NCI-H2171 (cell line): ENCODE measurements around the gene CHD9.
A peak's percentile ranks its signal among the peaks of the same experiment; 100 is the strongest.
"Not testable (repeated sequence)": the region's sequence is repeated elsewhere in the genome, so short reads cannot be mapped to it uniquely, and the experiment has no call there.

Experiments
- DNase-seq: peaks from one replicate; lab custom pipeline; 2025; lab: John Stamatoyannopoulos, UW

Gene CHD9

DNA sequence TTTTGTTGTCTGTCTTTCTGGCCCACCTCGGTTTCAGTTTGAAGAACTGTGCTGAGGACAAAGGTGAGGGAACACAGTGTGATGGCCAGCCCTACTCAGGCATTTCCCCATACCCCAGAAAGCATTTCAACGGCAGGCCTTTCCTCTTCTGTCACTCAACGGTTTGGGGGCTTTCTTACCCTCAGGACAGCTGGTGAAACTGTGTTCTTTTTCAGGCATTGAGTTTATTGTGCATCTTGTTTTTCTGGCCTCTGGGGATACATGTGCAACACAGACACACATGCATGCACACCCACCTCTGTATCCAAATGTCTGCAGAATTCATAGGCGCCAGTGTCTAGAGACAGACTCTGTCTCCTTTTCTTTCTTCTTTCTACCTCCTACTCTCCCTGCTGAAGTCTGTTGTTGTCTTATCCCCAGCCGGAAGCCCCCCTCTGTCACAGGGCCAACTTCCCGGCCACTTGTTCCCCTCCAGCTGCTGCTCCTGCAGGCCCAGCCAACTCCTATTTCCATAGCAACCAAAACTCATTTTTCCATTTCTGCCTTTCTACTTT is 17.0 kb downstream of the CHD9 start:
- peak; percentile 75 for DNase-seq

- no peak for DNase-seq
These were observed 18.2 kb downstream of the CHD9 start for GRCh38 chr16:53073022-53073421.

DNA sequence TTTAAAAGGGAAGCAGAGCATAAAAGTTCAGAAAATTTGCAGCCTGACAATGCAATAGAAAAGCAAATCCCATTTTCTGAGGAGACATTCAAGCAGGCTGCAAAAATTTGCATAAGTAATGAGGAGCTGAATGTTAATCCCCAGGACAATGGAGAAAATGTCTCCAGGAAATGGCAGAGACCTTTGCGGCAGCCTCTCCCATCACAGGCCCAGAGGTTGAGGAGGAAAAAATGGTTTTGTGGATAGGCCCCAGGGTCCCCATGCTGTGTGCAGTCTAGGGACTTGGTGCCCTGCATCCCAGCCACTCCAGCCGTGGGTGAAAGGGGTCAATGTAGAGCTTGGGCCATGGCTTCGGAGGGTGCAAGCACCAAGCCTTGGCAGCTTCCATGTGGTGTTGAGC is 19.5 kb downstream of the CHD9 start:
- not testable (repeated sequence) for DNase-seq

- not testable (repeated sequence) for DNase-seq
These were observed 20.7 kb downstream of the CHD9 start for GRCh38 chr16:53075461-53075860.

GRCh38 chr16:53078247-53078646 is 23.5 kb downstream of the CHD9 start:
- DNase-seq, result no peak

DNA sequence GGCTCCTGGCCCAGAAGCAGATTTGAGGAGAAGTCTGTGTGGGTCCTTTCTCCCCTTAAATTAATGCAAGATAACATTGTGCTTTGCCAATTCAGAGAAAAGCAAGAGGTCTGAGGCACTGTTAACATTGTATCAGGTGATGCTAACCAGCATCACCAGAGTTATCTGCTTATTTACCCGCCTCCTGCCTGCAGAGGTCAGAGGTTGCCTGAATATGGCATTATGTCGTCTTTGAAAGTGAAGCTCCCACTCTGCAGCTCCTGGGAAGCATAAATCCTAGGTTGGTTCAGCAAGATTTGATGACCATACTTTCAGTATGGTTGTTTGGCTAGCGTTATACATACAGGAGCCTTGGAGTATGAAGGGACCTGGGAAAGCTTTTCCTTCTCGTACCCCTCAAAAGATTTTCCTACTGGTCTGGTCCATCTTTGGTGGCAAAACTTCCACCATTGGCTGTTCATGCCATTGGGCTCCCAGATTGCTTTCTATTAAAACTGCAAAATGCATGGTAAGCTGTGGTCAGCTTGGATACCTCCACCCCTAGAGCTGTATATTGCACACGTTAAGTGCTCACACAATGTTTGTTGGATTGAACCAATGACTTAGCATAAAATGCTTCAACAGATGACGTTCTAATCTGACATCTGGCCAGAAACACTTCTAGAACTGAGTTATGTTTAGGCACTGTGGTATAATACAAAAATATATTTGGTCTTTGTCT is 24.1 kb downstream of the CHD9 start:
- DNase-seq, result no peak

DNA sequence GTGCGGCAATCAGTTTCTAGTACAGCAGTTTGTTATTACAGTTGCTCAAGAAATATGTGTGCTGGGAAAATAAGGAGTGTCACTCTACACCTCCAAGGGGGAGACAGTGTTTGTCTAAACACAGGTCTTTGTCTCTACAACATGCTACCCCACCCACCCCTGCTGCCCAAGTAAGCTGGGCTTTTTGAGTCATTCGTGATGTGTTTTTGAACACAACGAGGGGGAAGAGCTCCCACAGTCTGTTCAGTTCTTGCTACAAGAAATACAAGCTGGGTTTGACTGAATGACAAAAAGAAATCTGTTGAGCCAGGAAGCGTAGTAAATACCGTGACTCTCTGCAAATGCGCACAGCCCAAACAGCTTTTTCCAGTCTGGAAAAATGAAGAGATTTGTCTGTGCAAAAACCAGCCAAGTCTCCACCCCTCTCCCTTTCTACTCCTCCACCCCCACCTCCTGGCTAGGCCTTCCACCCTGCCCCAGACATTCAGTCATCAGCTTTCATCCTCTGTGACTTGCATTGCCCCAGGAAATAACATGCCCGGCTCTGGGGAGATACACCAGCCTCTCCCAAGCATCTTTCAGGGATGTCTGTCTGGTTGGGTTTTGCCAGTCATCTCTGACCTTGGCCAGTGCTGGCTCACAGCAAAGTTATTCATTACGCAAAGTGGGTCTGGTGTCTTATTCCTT is 25.7 kb downstream of the CHD9 start:
- DNase-seq, result no peak

- no peak for DNase-seq
These were observed 26.2 kb downstream of the CHD9 start for GRCh38 chr16:53081032-53081424.

DNA sequence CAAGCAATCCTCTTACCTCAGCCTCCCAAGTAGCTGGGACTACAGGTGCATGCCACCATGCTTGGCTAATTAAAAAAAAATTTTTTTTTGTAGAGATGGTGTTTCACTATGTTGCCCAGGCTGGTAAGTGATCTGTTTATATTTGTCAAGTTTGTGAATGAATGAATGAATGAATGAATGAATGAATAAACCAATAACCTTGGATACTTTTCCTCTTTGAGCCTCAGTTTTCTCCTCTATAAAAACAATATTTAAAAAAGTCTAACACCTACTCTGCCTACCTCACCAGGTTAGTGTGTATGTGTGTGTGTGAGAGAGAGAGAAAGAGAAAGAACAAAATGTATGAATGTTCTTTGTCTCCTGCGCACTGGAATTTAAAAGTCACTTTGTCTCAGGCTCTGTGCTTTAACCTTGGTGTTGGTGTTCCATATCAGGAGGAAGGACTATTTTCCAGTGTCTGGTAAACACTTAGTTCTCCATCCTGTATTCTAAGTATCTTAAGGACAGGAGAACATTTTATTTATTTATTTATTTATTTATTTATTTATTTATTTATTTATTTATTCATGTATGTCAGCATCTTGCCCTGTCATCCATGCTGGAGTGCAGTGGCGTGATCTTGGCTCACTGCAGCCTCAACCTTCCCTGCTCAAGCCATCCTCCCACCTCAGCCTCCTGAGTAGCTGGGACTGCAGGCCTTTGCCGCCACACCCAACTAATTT is 27.1 kb downstream of the CHD9 start:
- no peak for DNase-seq

GRCh38 chr16:53082509-53082908 is 27.7 kb downstream of the CHD9 start:
- no peak for DNase-seq

- DNase-seq, result no peak
These were observed 28.3 kb downstream of the CHD9 start for GRCh38 chr16:53083119-53083518.

DNA sequence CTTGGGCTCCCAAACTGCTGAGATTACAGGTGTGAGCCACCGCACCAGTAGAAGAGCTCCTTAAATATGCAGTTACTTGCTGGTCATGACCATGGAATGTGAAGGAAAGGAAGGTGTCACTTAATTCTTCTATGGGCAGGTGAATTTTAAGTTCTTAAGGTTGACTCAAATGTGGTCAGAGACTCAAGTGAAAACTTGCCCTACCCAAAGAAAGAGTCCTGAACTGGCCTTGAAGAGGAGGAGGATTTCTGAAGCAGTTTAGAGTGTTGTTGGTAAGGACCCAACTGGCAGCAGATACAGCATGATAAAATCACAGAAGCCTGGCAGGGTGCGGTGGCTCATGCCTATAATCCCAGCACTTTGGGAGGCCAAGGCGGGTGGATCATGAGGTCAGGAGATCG is 29.4 kb downstream of the CHD9 start:
- no peak for DNase-seq

GRCh38 chr16:53084746-53085334 is 30.0 kb downstream of the CHD9 start:
- no peak for DNase-seq

DNA sequence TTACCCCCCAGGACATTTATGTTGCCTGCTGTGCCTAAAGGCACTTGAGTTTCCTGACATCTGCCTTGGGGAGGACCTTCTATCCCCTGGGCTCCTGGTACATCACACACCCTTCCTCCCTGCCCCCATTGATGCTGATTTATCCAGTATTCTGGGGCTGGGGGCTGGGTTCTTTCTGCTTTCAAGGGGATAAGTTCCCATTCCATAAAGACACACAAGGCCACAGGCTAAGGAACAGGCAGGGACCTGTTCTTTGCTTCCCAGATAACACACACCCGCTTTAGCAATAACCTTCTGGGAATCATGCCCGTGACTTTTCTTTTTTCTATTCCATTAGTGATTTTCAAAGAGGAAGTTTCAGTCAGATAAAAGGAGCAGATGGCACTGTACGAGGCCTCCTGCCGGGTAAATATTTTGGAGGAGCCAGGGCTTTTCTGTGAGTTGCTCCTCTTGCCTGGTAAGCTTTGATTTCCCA is 30.6 kb downstream of the CHD9 start:
- DNase-seq, result peak; percentile 94

DNA sequence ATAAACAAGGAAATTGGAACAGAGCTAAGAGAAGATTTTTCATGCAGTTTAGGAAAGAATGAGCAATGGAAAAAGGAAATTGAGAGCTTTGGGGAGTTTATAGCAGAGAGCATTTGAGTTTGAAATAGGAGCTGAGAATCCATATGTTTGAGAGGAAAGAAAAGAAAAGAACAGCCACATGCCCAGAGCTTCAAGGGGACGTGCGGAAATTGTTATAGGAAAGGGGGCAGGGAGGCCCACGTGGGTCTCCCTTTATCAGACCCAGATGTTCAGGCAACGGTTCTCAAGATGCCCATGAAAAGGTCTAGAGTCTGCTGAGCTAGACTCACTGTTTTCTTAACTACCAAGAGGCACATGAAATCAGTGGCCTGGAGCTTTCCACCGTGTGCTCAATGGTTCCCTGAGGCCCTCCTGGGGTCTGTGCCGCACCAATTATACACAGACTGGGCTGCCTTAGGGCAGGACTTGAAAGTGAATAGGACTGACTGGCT is 31.2 kb downstream of the CHD9 start:
- peak; percentile 73 for DNase-seq

DNA sequence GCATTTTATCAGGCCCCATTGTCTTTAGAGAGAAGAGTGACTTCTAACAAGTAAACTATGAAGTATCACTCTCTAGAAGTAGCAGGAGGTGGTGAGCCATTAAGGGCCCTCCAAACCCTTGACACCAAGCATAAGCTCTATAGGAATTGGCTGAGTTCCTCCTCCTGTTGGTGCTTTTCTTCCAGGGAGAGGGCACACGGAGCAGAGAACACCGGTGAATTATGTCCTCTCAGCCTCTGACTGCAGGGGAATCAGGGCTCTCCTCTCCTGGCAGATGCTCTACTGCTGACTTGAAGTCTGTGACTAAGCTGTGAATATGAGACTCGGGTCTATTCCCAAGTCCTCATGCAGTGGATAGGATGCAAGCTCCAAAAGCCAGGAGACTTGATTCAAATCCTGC is 32.3 kb downstream of the CHD9 start:
- no peak for DNase-seq

GRCh38 chr16:53089434-53090285 is 34.9 kb downstream of the CHD9 start:
- DNase-seq, result peak; percentile 70

DNA sequence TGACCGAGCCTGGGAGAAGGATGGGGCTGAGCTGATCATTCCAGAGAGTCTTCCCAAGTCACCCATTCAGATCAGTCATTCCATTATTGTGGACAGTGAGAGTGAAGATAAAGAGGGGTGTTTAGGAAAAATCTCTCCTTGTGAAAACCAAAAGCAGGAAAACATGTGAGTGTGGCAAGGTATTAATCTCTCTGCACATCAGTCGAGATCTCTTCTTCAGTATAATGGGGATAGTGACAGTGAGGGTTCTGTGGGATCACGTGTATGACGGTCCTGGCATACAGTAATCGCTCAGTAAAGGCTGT is 35.4 kb downstream of the CHD9 start:
- DNase-seq, result no peak

GRCh38 chr16:53090591-53091411 is 36.0 kb downstream of the CHD9 start:
- DNase-seq, result peak; percentile 94

- peak; percentile 92 for DNase-seq
These were observed 36.8 kb downstream of the CHD9 start for GRCh38 chr16:53091466-53092211.
